Effector memory CD8-positive, alpha-beta T cell (primary cell): ENCODE data around the gene PROK1.
"Not testable (repeated sequence)": the region's sequence is repeated elsewhere in the genome, so short reads cannot be mapped to it uniquely, and the experiment has no call there.

ENCODE experiments used
- ATAC-seq: fragments of 150-1000 bp; cut with Tn5 transposase; replicated peaks from 2 replicates; pipeline ENCODE4 v1.10.0; 2021; ENCODE audit warnings: mild to moderate bottlenecking, moderate library complexity
- DNase-seq, 3 experiments: peaks; one replicate each; pipeline ENCODE4 v3.0.0; 2021
- H3K27ac Mint-ChIP-seq, 2 donors: one replicate each; pipeline ENCODE4 v1.8.0; 2022; ENCODE audit warnings: mild to moderate bottlenecking in 2 of 2, mixed read lengths in 2 of 2, moderate library complexity in 2 of 2
- H3K27me3 Mint-ChIP-seq, 2 donors: one replicate each; pipeline ENCODE4 v1.8.0; 2022; ENCODE audit warnings: mixed read lengths in 2 of 2
- H3K36me3 Mint-ChIP-seq: one replicate; pipeline ENCODE4 v1.8.0; 2022; ENCODE audit warnings: mild to moderate bottlenecking, moderate library complexity, mixed read lengths; ENCODE audit not compliant: insufficient read depth
- H3K4me1 Mint-ChIP-seq, 2 donors: one replicate each; pipeline ENCODE4 v1.8.0; 2022; ENCODE audit warnings: low read depth in 2 of 2, mixed read lengths in 2 of 2
- H3K4me3 Mint-ChIP-seq, 2 donors: one replicate each; pipeline ENCODE4 v1.8.0; 2022; ENCODE audit warnings: mild to moderate bottlenecking in 2 of 2, mixed read lengths in 2 of 2, moderate library complexity in 2 of 2
- H3K9me3 Mint-ChIP-seq, 2 donors: one replicate each; pipeline ENCODE4 v1.8.0; 2022; ENCODE audit warnings: mixed read lengths in 2 of 2

The PROK1 gene

GRCh38 chr1:110420874-110421793 is 29.8 kb upstream of the PROK1 start:
- no peak for DNase-seq
- no peak overlapping the region for H3K4me3 Mint-ChIP-seq
- H3K4me1 Mint-ChIP-seq: no peaks in the 10 kb centered on the region
- no peak for ATAC-seq
- peaks cover 15 to 36% of the 10 kb centered on the region in 2 donors for H3K27me3 Mint-ChIP-seq
- H3K36me3 Mint-ChIP-seq: no peaks in the 10 kb centered on the region
- no peaks in the 10 kb centered on the region for H3K9me3 Mint-ChIP-seq
- no peak overlapping the region for H3K27ac Mint-ChIP-seq

GRCh38 chr1:110424699-110425611 is 26.0 kb upstream of the PROK1 start:
- Mint-ChIP-seq H3K27ac (no peak overlapping the region), H3K9me3 (no peaks in the 10 kb centered on the region), H3K4me1 (no peaks in the 10 kb centered on the region), H3K4me3 (no peak overlapping the region), H3K27me3 (peaks cover 17 to 36% of the 10 kb centered on the region in 2 donors), H3K36me3 (no peaks in the 10 kb centered on the region)
- no peak for ATAC-seq
- DNase-seq: no peak

- no peaks in the 10 kb centered on the region for H3K36me3 Mint-ChIP-seq
- H3K9me3 Mint-ChIP-seq: no peaks in the 10 kb centered on the region
- no peak overlapping the region for H3K27ac Mint-ChIP-seq
- no peaks in the 10 kb centered on the region for H3K4me1 Mint-ChIP-seq
- no peak overlapping the region for H3K4me3 Mint-ChIP-seq
- peaks cover 24 to 37% of the 10 kb centered on the region in 2 donors for H3K27me3 Mint-ChIP-seq
- ATAC-seq (no peak), DNase-seq (no peak)
Observed at GRCh38 chr1:110425612-110426152, 25.3 kb upstream of the PROK1 start.

- H3K4me1 Mint-ChIP-seq: peaks cover 0 to 1% of the 10 kb centered on the region in 2 donors
- no peak overlapping the region for H3K27ac Mint-ChIP-seq
Observed at GRCh38 chr1:110426854-110427253, 24.1 kb upstream of the PROK1 start.

GRCh38 chr1:110428946-110429345 is 22.0 kb upstream of the PROK1 start:
- ATAC-seq: no peak
- no peaks in the 10 kb centered on the region for H3K9me3 Mint-ChIP-seq
- H3K4me1 Mint-ChIP-seq: peaks cover 0 to 3% of the 10 kb centered on the region in 2 donors
- H3K27ac Mint-ChIP-seq: no peak overlapping the region
- no peaks in the 10 kb centered on the region for H3K36me3 Mint-ChIP-seq
- H3K4me3 Mint-ChIP-seq: no peak overlapping the region
- H3K27me3 Mint-ChIP-seq: peaks cover 44 to 61% of the 10 kb centered on the region in 2 donors
- DNase-seq: no peak

More at GRCh38 chr1:110426854-110427253, 24.1 kb upstream of the PROK1 start:
- Mint-ChIP-seq H3K4me3 (no peak overlapping the region), H3K36me3 (no peaks in the 10 kb centered on the region), H3K27me3 (peaks cover 36 to 48% of the 10 kb centered on the region in 2 donors), H3K9me3 (no peaks in the 10 kb centered on the region)
- no peak for ATAC-seq
- DNase-seq: no peak

GRCh38 chr1:110430366-110430765 is 20.6 kb upstream of the PROK1 start:
- no peak overlapping the region for H3K27ac Mint-ChIP-seq
- peaks cover 41 to 53% of the 10 kb centered on the region in 2 donors for H3K27me3 Mint-ChIP-seq
- peaks cover 0 to 3% of the 10 kb centered on the region in 2 donors for H3K4me1 Mint-ChIP-seq
- no peak overlapping the region for H3K4me3 Mint-ChIP-seq
- no peak for DNase-seq
- no peaks in the 10 kb centered on the region for H3K36me3 Mint-ChIP-seq
- no peaks in the 10 kb centered on the region for H3K9me3 Mint-ChIP-seq
- no peak for ATAC-seq

GRCh38 chr1:110430901-110431300 is 20.0 kb upstream of the PROK1 start:
- Mint-ChIP-seq H3K27me3 (peaks cover 40 to 48% of the 10 kb centered on the region in 2 donors), H3K36me3 (no peaks in the 10 kb centered on the region), H3K4me1 (peaks cover 0 to 3% of the 10 kb centered on the region in 2 donors), H3K9me3 (no peaks in the 10 kb centered on the region), H3K4me3 (no peak overlapping the region), H3K27ac (no peak overlapping the region)
- ATAC-seq (no peak), DNase-seq (no peak)

- no peaks in the 10 kb centered on the region for H3K36me3 Mint-ChIP-seq
- no peaks in the 10 kb centered on the region for H3K9me3 Mint-ChIP-seq
- H3K27me3 Mint-ChIP-seq: peaks cover 40 to 58% of the 10 kb centered on the region in 2 donors
- DNase-seq (no peak), ATAC-seq (no peak)
- H3K27ac Mint-ChIP-seq: no peak overlapping the region
- no peak overlapping the region for H3K4me3 Mint-ChIP-seq
- H3K4me1 Mint-ChIP-seq: peaks cover 0 to 3% of the 10 kb centered on the region in 2 donors
Observed at GRCh38 chr1:110433213-110433612, 17.7 kb upstream of the PROK1 start.

GRCh38 chr1:110433803-110434202 is 17.1 kb upstream of the PROK1 start:
- H3K4me1 Mint-ChIP-seq: peaks cover 0 to 3% of the 10 kb centered on the region in 2 donors
- no peak overlapping the region for H3K4me3 Mint-ChIP-seq
- DNase-seq (no peak), ATAC-seq (no peak)
- H3K9me3 Mint-ChIP-seq: no peaks in the 10 kb centered on the region
- H3K27me3 Mint-ChIP-seq: peaks cover 40 to 64% of the 10 kb centered on the region in 2 donors
- H3K36me3 Mint-ChIP-seq: no peaks in the 10 kb centered on the region
- H3K27ac Mint-ChIP-seq: no peak overlapping the region

GRCh38 chr1:110434946-110435345 is 16.0 kb upstream of the PROK1 start:
- H3K27me3 Mint-ChIP-seq: peaks cover 42 to 72% of the 10 kb centered on the region in 2 donors

GRCh38 chr1:110436635-110437034 is 14.3 kb upstream of the PROK1 start:
- H3K36me3 Mint-ChIP-seq: no peaks in the 10 kb centered on the region
- no peaks in the 10 kb centered on the region for H3K9me3 Mint-ChIP-seq
- peaks cover 0 to 2% of the 10 kb centered on the region in 2 donors for H3K4me1 Mint-ChIP-seq
- H3K4me3 Mint-ChIP-seq: no peak overlapping the region
- DNase-seq (no peak), ATAC-seq (no peak)
- H3K27ac Mint-ChIP-seq: no peak overlapping the region
- H3K27me3 Mint-ChIP-seq: peaks cover 32 to 71% of the 10 kb centered on the region in 2 donors

More at GRCh38 chr1:110434946-110435345, 16.0 kb upstream of the PROK1 start:
- DNase-seq: no peak
- Mint-ChIP-seq H3K27ac (no peak overlapping the region), H3K9me3 (no peaks in the 10 kb centered on the region), H3K4me1 (peaks cover 0 to 3% of the 10 kb centered on the region in 2 donors), H3K36me3 (no peaks in the 10 kb centered on the region), H3K4me3 (no peak overlapping the region)
- no peak for ATAC-seq

- not testable (repeated sequence) for H3K27ac Mint-ChIP-seq, H3K4me3 Mint-ChIP-seq, H3K9me3 Mint-ChIP-seq, ATAC-seq, DNase-seq, H3K36me3 Mint-ChIP-seq, H3K4me1 Mint-ChIP-seq
- H3K27me3 Mint-ChIP-seq: peaks cover 24 to 72% of the 10 kb centered on the region in 2 donors
Observed at GRCh38 chr1:110437645-110438299, 13.2 kb upstream of the PROK1 start.

GRCh38 chr1:110438893-110439292 is 12.1 kb upstream of the PROK1 start:
- Mint-ChIP-seq H3K4me3 (no peak overlapping the region), H3K9me3 (no peaks in the 10 kb centered on the region), H3K4me1 (no peaks in the 10 kb centered on the region), H3K27me3 (peaks cover 16 to 62% of the 10 kb centered on the region in 2 donors), H3K27ac (no peak overlapping the region), H3K36me3 (no peaks in the 10 kb centered on the region)
- no peak for DNase-seq
- ATAC-seq: no peak
